ENCODE measurements around the gene PRDX6. TPM values are rescaled to one million over a fixed set of nuclear protein-coding genes. Genes with fewer than 3 reads are reported as not detected.
A peak's percentile ranks its signal among the peaks of the same experiment; 100 is the strongest.
"Not testable (repeated sequence)": the region's sequence is repeated elsewhere in the genome, so short reads cannot be mapped to it uniquely, and the experiment has no call there.

PRDX6 gene
- total and polyA plus RNA-seq, 5 experiments from 2014 or later = 109 to 269 (median 181) TPM

DNA sequence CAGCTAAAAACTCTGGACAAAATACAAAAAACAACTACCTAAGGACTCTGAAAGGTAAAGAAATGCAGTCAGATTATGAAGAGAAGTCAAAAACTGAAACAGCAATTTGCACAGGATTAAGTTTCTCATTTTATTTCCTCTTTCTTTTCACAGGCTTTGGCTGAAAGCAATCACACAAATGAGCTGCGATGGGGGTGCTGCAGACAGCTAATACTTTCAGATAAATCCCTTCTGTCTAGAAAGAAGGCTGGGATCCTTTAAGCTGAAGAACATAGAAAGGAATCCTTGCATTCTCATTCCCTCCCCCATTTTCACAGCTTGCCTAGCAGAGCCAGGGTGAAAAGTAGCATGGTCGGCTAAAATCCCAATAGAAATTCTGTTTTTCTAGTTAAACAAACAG lies 32.0 kb upstream of the PRDX6 start:
- H3K9me3 Mint-ChIP-seq = peaks cover 0 to 30% (median 12%) of the 10 kb centered on the region in 9 donors
- no peak for ATAC-seq
- H3K4me1 Mint-ChIP-seq = peaks cover 16 to 39% (median 23%) of the 10 kb centered on the region in 4 donors
- POLR2A ChIA-PET = interaction anchor here (1.4 kb wide), 1 partner anchor 31 kb away, joined by 10 read pairs; the partner anchor contains the start of gene PRDX6
- peak overlapping the region in 9 of 10 donors; percentile 19 to 67 (median 53) for H3K4me3 Mint-ChIP-seq
- H3K36me3 Mint-ChIP-seq = peaks cover 35 to 45% (median 39%) of the 10 kb centered on the region in 3 donors
- peak overlapping the region in 8 of 10 donors; percentile 21 to 74 (median 42) for H3K27ac Mint-ChIP-seq
- no peaks in the 10 kb centered on the region for H3K27me3 Mint-ChIP-seq
- DNase-seq = no peak

GRCh38 chr1:173445656-173446055 lies 31.5 kb upstream of the PRDX6 start:
- H3K4me3 Mint-ChIP-seq = no peak overlapping the region
- POLR2A ChIA-PET = interaction anchor here (1.4 kb wide), 1 partner anchor 31 kb away, joined by 10 read pairs; the partner anchor contains the start of gene PRDX6

DNA sequence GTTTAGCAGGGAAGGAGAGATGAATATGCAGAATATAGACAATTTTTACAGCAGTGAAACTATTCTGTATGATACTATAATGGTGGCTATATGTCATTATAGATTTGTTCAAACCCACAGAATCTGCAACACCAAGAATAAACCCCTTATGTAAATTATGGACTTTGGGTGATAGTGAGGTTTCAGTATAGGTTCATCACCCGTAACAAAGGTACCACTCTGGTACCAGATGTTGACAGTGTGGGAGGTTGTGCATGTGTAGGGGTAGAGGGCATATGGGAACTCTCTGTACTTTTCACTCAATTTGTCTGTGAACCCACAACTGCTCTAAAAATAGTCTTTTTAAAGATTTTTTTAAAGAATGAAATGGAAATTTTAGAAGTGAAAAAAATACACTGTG lies 29.9 kb upstream of the PRDX6 start:
- ATAC-seq = no peak
- Mint-ChIP-seq H3K27ac (no peak overlapping the region), H3K36me3 (peaks cover 32 to 52% (median 39%) of the 10 kb centered on the region in 3 donors)

More at GRCh38 chr1:173445656-173446055, 31.5 kb upstream of the PRDX6 start:
- Mint-ChIP-seq H3K9me3 (peaks cover 0 to 30% (median 13%) of the 10 kb centered on the region in 9 donors), H3K36me3 (peaks cover 35 to 45% (median 39%) of the 10 kb centered on the region in 3 donors), H3K27ac (peak overlapping the region in 1 of 10 donors; percentile 59), H3K4me1 (peaks cover 16 to 39% (median 23%) of the 10 kb centered on the region in 4 donors), H3K27me3 (no peaks in the 10 kb centered on the region)
- no peak for DNase-seq
- ATAC-seq = no peak

DNA sequence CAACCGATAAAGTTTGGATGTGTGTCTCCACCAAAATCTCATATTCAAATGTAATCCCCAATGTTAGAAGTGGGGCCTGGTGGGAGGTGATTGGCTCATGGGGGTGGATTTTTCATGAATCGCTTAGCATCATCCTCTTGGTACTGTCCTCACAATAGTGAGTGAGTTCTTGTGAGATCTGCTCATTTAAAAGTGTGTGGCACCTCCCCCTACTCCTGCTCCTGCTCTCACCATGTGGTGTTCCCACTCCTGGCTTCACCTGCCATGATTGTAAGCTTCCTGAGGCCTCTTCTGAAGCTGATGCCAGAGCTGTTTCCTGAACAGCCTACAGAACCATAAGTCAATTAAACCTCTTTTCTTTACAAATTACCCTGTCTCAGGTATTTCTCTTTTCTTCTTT lies 28.2 kb upstream of the PRDX6 start:
- no peak overlapping the region for H3K27ac Mint-ChIP-seq
- POLR2A ChIA-PET = no interaction called here
- DNase-seq = no peak
- H3K4me1 Mint-ChIP-seq = peaks cover 16 to 39% (median 20%) of the 10 kb centered on the region in 4 donors
- no peaks in the 10 kb centered on the region for H3K27me3 Mint-ChIP-seq
- no peak overlapping the region for H3K4me3 Mint-ChIP-seq
- peaks cover 36 to 54% (median 39%) of the 10 kb centered on the region in 3 donors for H3K36me3 Mint-ChIP-seq
- ATAC-seq = no peak
- H3K9me3 Mint-ChIP-seq = peaks cover 0 to 30% (median 13%) of the 10 kb centered on the region in 9 donors

More for the DNA sequence above, 29.9 kb upstream of the PRDX6 start:
- H3K9me3 Mint-ChIP-seq = peaks cover 0 to 30% (median 13%) of the 10 kb centered on the region in 9 donors
- no peaks in the 10 kb centered on the region for H3K27me3 Mint-ChIP-seq
- H3K4me3 Mint-ChIP-seq = no peak overlapping the region
- DNase-seq = no peak
- POLR2A ChIA-PET = no interaction called here
- peaks cover 19 to 40% (median 24%) of the 10 kb centered on the region in 4 donors for H3K4me1 Mint-ChIP-seq

- H3K4me3 Mint-ChIP-seq = peak overlapping the region in 1 of 10 donors; percentile 0
- H3K36me3 Mint-ChIP-seq = peaks cover 34 to 55% (median 55%) of the 10 kb centered on the region in 3 donors
- ATAC-seq (no peak), DNase-seq (no peak)
- H3K4me1 Mint-ChIP-seq = peaks cover 21 to 41% (median 27%) of the 10 kb centered on the region in 4 donors
- H3K27me3 Mint-ChIP-seq = no peaks in the 10 kb centered on the region
- POLR2A ChIA-PET = interaction anchor here (0.6 kb wide), 1 partner anchor 514 kb away, joined by 3 read pairs; no protein-coding TSS in a partner anchor
- peaks cover 0 to 15% (median 5%) of the 10 kb centered on the region in 9 donors for H3K9me3 Mint-ChIP-seq
- H3K27ac Mint-ChIP-seq = no peak overlapping the region
Observed at GRCh38 chr1:173451981-173452380, 25.2 kb upstream of the PRDX6 start.

DNA sequence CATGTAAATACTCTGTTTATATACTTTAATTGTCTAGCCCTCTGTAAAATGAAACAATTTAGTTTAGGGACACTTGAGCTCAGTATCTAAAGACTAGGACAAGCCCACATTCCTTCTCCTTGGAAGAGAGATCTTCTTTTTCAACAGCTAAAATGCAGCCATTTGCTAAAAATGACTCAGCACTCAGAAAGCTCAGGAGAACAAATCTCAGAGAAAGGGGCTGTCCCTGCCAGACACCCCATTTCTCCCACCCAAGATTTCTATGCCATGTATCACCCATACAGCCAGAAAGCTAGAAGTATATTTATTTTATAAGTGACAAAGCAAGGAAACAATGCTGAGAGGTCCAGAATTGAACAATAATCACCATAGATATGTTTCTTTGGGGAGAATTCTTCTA lies 23.2 kb upstream of the PRDX6 start:
- peaks cover 16 to 56% (median 42%) of the 10 kb centered on the region in 3 donors for H3K36me3 Mint-ChIP-seq
- POLR2A ChIA-PET = no interaction called here
- H3K4me3 Mint-ChIP-seq = no peak overlapping the region
- ATAC-seq (no peak), DNase-seq (no peak)
- H3K4me1 Mint-ChIP-seq = peaks cover 19 to 48% (median 29%) of the 10 kb centered on the region in 4 donors
- H3K27me3 Mint-ChIP-seq = no peaks in the 10 kb centered on the region
- H3K27ac Mint-ChIP-seq = peak overlapping the region in 1 of 10 donors; percentile 76
- H3K9me3 Mint-ChIP-seq = peaks cover 0 to 1% (median 0%) of the 10 kb centered on the region in 9 donors

GRCh38 chr1:173454966-173455524 lies 22.1 kb upstream of the PRDX6 start:
- POLR2A ChIA-PET = interaction anchor here (1.0 kb wide), 1 partner anchor 22 kb away, joined by 3 read pairs; the partner anchor contains the start of gene PRDX6
- Mint-ChIP-seq H3K4me3 (peak overlapping the region in 6 of 10 donors; percentile 0 to 43 (median 14)), H3K9me3 (peaks cover 0 to 1% (median 0%) of the 10 kb centered on the region in 9 donors), H3K27me3 (no peaks in the 10 kb centered on the region), H3K36me3 (peaks cover 7 to 58% (median 43%) of the 10 kb centered on the region in 3 donors), H3K4me1 (peaks cover 22 to 49% (median 34%) of the 10 kb centered on the region in 4 donors), H3K27ac (peak overlapping the region in 4 of 10 donors; percentile 26 to 79 (median 64))
- peak; percentile 46 to 90 for ATAC-seq
- peak in 2 of 10 donors; percentile 45 to 56 for DNase-seq

DNA sequence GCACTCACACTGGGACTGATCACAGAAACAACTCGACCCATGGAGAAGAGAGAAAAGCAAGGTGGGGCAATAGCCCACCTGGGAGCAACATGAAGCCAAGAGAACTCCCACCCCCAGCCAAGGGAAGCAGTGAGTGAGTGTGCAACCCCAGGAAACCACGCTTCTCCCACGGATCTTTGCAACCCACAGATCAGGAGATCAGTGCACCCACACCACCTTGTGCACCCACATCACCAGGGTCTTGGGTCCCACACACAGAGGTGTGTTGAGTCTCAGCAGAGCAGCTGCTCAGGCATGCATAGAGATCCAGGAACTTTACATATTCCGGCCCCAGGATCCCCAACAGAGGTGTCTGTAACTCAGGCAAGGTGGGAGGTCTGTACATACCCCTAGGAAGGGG lies 17.2 kb upstream of the PRDX6 start:
- DNase-seq = no peak
- no peak for ATAC-seq
- peaks cover 39 to 80% (median 58%) of the 10 kb centered on the region in 3 donors for H3K36me3 Mint-ChIP-seq
- no peaks in the 10 kb centered on the region for H3K27me3 Mint-ChIP-seq
- H3K27ac Mint-ChIP-seq = peak overlapping the region in 3 of 10 donors; percentile 11 to 50 (median 37)
- POLR2A ChIA-PET = no interaction called here
- H3K4me3 Mint-ChIP-seq = no peak overlapping the region
- peaks cover 34 to 49% (median 41%) of the 10 kb centered on the region in 4 donors for H3K4me1 Mint-ChIP-seq
- peaks cover 3 to 23% (median 12%) of the 10 kb centered on the region in 9 donors for H3K9me3 Mint-ChIP-seq

GRCh38 chr1:173462666-173463065 lies 14.5 kb upstream of the PRDX6 start:
- H3K36me3 Mint-ChIP-seq = peaks cover 55 to 76% (median 60%) of the 10 kb centered on the region in 3 donors
- POLR2A ChIA-PET, H3K27ac Mint-ChIP-seq, ATAC-seq, H3K27me3 Mint-ChIP-seq, DNase-seq: not testable (repeated sequence)
- H3K4me1 Mint-ChIP-seq = peaks cover 29 to 56% (median 34%) of the 10 kb centered on the region in 4 donors
- H3K9me3 Mint-ChIP-seq = peaks cover 3 to 49% (median 24%) of the 10 kb centered on the region in 9 donors
- H3K4me3 Mint-ChIP-seq = peak overlapping the region in 1 of 10 donors; percentile 1

DNA sequence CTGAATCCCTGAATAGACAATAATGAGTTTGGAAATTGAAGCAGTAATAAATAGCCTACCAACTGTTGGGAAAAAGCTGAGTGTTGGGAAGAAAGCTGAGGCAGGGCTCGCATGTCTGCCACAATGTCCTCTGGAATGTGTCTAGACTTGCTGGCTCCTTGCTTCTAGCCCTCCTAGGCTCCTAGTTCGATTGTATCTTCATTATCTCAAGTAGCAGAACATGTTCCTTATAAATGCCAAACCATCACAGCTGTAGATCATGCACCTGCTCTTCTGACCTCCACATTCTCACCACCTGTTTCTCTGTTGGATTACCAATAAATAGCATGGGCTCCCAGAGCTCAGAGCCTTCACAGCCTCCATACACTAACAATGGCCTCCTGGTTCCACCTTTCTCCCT lies 12.9 kb upstream of the PRDX6 start:
- DNase-seq, ATAC-seq, H3K27ac Mint-ChIP-seq, H3K27me3 Mint-ChIP-seq: not testable (repeated sequence)
- POLR2A ChIA-PET = interaction anchor here (1.6 kb wide), 1 partner anchor 12 kb away, joined by 5 read pairs; no protein-coding TSS in a partner anchor
- peaks cover 63 to 74% (median 73%) of the 10 kb centered on the region in 3 donors for H3K36me3 Mint-ChIP-seq
- peak overlapping the region in 1 of 10 donors; percentile 56 for H3K4me3 Mint-ChIP-seq
- H3K9me3 Mint-ChIP-seq = peaks cover 3 to 60% (median 26%) of the 10 kb centered on the region in 9 donors
- peaks cover 30 to 49% (median 34%) of the 10 kb centered on the region in 4 donors for H3K4me1 Mint-ChIP-seq

DNA sequence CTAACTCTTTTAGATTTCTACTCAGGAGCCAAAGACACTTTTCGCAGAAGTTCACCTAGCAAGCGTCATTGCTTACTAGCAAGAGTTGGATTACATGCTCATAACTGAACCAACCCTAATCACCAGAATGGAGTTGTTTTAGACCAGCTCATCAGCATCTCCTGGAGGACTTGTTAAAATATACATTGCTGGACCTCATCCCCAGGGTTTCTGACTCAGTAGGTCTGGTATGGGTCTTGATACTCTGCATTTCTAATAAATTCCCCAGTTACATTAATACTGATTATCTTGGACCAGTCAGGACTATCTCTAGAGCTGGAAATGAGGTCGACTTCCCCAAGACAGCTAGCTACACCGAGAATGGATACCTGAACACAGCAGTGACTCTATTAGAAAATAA lies 9.7 kb upstream of the PRDX6 start:
- Mint-ChIP-seq H3K4me3 (no peak overlapping the region), H3K27me3 (no peaks in the 10 kb centered on the region), H3K4me1 (peaks cover 24 to 40% (median 24%) of the 10 kb centered on the region in 4 donors), H3K27ac (no peak overlapping the region), H3K36me3 (peaks cover 63 to 83% (median 72%) of the 10 kb centered on the region in 3 donors), H3K9me3 (peaks cover 9 to 84% (median 44%) of the 10 kb centered on the region in 9 donors)
- POLR2A ChIA-PET = interaction anchor here (0.5 kb wide), 1 partner anchor 522 kb away, joined by 4 read pairs; no protein-coding TSS in a partner anchor
- ATAC-seq (no peak), DNase-seq (no peak)

- Mint-ChIP-seq H3K27me3 (no peaks in the 10 kb centered on the region), H3K9me3 (peaks cover 0 to 62% (median 33%) of the 10 kb centered on the region in 9 donors), H3K4me3 (no peak overlapping the region), H3K27ac (no peak overlapping the region), H3K4me1 (peaks cover 21 to 39% (median 26%) of the 10 kb centered on the region in 4 donors), H3K36me3 (peaks cover 57 to 73% (median 62%) of the 10 kb centered on the region in 3 donors)
- DNase-seq (no peak), ATAC-seq (no peak)
- POLR2A ChIA-PET = no interaction called here
Observed at GRCh38 chr1:173469656-173470055, 7.5 kb upstream of the PRDX6 start.

GRCh38 chr1:173470608-173471007 lies 6.5 kb upstream of the PRDX6 start:
- no peaks in the 10 kb centered on the region for H3K27me3 Mint-ChIP-seq
- no peak overlapping the region for H3K4me3 Mint-ChIP-seq
- peaks cover 22 to 39% (median 29%) of the 10 kb centered on the region in 4 donors for H3K4me1 Mint-ChIP-seq
- POLR2A ChIA-PET = no interaction called here
- H3K36me3 Mint-ChIP-seq = peaks cover 54 to 70% (median 56%) of the 10 kb centered on the region in 3 donors
- H3K9me3 Mint-ChIP-seq = peaks cover 0 to 54% (median 27%) of the 10 kb centered on the region in 9 donors
- DNase-seq (no peak), ATAC-seq (no peak)
- H3K27ac Mint-ChIP-seq = no peak overlapping the region

Data from naive thymus-derived CD8-positive, alpha-beta T cell (primary cell).